DMS53 (cell line): ENCODE results near the gene SEBOX.

Experiments
- DNase-seq: peaks from one replicate; lab custom pipeline; 2025; lab: John Stamatoyannopoulos, UW

Gene SEBOX

GRCh38 chr17:28394337-28395116, 29.5 kb upstream of the SEBOX start:
- no peak for DNase-seq

DNA sequence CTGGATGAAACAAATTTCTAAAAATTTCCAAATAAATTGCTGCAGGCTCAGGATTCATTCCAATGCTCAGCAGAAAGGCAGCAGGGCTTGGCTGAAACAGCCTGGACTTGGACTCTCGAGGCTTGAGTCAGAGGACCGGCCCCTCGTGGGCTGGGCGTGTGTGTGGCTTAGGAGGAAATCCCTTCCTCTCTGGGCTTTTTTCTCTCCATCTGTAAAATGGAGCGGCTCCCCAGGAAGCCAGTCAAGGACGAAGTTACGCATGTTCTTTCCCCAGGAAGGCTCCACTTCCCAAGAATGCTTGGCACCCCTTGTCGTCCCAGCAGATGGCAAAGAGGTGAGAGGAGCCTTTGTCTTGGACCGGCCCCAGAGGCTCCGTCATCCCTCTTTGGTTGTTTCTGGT, 27.5 kb upstream of the SEBOX start:
- DNase-seq, result no peak

- DNase-seq, result no peak
Measured at GRCh38 chr17:28391401-28391800, 26.4 kb upstream of the SEBOX start.

DNA sequence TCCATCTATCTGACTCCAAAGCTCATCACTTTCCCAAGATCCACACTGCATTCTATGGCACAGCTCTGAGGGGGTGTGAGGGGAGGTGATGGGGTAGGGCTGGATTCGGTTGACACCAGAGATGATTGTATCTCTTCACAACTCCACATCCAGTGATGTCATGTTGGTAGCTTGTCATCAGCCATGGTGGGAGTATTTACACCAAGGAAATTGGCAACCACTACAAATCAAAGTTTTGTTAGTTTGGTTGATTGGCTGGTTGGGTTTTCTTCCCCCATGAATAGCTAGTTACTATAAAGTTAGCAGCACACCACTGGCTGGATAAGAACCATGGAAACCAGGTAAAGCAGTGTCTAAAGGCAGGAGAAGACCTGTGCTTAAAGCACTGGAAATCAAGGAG, 26.0 kb upstream of the SEBOX start:
- no peak for DNase-seq

DNA sequence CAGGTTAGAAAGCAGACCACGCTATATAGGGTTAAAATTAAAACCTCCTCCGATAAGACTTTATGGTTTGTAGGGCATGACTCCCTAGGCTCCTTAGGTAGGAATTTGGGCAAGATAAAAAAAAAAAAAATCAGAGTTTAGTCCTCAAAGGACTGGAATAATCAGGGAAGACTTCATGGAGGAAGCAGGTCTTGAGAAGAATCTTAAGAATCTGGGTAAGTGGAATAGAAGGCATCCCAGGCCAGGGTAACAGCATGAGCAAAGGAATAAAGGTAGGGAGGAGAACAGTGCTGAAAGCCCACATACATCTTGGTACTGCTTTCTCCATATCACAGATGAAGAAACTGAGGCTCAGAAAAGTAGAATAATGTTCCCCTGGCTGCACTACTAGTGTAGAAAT, 25.6 kb upstream of the SEBOX start:
- no peak for DNase-seq

DNA sequence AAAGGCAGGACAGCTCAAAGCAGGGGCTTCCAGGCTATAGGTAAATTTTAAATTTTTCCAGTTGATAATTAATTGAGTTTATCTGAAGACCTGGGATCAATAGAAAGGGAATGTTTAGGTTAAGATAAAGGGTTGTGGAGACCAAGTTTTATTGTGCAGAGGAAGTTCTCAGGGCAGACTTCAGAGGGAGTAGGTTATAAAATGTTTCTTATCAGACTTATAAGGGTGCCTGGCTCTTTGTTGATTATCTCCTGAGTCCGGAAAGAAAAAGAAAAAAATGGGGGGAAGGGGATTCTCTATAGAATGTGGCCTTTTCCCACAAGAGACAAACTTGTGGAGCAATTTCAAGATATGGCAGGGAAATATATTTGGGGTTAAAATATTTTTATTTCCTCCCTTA, 25.1 kb upstream of the SEBOX start:
- DNase-seq, result no peak

DNA sequence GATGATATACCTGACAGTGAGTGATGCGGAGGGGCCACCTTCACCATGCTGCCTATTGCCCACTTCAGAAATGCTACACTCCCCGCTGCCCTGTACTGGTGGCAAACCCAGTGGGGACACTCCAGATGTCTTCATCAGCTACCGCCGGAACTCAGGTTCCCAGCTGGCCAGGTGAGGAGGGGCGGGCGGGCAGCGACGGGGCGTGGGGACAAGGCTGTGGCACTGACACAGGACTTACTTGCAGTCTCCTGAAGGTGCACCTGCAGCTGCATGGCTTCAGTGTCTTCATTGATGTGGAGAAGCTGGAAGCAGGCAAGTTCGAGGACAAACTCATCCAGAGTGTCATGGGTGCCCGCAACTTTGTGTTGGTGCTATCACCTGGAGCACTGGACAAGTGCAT, 23.1 kb upstream of the SEBOX start:
- DNase-seq, result no peak

DNA sequence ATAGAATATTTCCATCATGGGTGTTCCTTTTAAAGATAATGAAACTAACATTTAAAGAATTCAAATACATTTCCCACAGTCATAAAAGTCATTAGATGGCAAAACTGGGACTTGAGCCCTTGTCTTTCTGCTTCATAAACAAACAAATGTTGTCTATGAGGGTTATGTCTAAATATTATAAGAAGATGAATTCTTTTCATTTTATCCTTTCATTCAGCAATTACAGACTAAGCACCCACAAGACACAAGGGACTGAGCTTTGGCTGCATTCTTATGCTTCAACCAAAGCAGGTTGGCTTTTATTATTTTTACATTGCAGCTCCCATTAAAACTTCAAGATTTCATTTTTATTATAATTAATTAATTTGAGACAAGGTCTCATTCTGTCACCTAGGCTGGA, 21.4 kb upstream of the SEBOX start:
- no peak for DNase-seq

- peak; percentile 61 for DNase-seq
Measured at GRCh38 chr17:28385406-28385805, 20.4 kb upstream of the SEBOX start.

DNA sequence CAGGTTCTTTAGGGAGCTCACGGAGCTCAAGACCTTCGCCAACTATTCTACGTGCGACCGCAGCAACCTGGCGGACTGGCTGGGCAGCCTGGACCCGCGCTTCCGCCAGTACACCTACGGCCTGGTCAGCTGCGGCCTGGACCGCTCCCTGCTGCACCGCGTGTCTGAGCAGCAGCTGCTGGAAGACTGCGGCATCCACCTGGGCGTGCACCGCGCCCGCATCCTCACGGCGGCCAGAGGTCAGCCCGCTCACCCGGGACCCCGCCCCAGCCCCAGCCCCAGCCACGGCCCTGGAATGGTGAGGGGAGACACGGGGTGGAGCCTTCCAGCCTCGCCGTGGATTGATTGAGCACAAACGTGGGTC, 20.0 kb upstream of the SEBOX start:
- DNase-seq, result peak; percentile 76

DNA sequence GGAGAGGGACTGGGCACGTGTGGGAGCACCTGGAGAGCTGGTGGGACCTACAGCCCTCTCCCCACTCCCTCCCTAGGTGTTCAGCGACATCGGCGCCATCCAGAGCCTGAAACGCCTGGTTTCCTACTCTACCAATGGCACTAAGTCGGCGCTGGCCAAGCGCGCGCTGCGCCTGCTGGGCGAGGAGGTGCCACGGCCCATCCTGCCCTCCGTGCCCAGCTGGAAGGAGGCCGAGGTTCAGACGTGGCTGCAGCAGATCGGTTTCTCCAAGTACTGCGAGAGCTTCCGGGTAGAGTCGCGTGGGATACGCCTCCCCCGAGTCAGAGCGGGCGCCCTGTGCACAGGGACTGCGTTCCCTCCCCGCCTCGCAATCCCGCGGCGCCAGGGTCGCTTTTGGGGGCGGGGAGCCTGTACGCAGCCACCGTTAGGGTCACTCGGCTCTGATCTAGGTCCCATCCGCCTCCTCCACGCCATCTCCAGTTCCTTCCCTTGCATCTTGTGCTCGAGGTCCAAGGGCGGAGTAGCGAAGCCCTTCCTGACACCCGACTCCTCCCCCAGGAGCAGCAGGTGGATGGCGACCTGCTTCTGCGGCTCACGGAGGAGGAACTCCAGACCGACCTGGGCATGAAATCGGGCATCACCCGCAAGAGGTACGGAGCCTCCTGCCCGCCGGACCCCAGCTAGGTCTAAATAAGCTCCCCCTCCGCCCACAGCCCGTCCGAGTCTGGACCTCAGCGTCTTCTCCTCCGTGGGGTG, 19.5 kb upstream of the SEBOX start:
- peak; percentile 91 for DNase-seq

DNA sequence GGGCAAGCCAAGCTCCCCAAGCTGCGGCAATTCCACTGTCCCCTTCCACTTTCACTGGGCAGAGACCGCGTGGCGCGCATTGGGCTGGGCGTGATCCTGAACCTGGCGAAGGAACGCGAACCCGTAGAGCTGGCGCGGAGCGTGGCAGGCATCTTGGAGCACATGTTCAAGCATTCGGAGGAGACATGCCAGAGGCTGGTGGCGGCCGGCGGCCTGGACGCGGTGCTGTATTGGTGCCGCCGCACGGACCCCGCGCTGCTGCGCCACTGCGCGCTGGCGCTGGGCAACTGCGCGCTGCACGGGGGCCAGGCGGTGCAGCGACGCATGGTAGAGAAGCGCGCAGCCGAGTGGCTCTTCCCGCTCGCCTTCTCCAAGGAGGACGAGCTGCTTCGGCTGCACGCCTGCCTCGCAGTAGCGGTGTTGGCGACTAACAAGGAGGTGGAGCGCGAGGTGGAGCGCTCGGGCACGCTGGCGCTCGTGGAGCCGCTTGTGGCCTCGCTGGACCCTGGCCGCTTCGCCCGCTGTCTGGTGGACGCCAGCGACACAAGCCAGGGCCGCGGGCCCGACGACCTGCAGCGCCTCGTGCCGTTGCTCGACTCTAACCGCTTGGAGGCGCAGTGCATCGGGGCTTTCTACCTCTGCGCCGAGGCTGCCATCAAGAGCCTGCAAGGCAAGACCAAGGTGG, 16.3 kb upstream of the SEBOX start:
- DNase-seq, result peak; percentile 79

DNA sequence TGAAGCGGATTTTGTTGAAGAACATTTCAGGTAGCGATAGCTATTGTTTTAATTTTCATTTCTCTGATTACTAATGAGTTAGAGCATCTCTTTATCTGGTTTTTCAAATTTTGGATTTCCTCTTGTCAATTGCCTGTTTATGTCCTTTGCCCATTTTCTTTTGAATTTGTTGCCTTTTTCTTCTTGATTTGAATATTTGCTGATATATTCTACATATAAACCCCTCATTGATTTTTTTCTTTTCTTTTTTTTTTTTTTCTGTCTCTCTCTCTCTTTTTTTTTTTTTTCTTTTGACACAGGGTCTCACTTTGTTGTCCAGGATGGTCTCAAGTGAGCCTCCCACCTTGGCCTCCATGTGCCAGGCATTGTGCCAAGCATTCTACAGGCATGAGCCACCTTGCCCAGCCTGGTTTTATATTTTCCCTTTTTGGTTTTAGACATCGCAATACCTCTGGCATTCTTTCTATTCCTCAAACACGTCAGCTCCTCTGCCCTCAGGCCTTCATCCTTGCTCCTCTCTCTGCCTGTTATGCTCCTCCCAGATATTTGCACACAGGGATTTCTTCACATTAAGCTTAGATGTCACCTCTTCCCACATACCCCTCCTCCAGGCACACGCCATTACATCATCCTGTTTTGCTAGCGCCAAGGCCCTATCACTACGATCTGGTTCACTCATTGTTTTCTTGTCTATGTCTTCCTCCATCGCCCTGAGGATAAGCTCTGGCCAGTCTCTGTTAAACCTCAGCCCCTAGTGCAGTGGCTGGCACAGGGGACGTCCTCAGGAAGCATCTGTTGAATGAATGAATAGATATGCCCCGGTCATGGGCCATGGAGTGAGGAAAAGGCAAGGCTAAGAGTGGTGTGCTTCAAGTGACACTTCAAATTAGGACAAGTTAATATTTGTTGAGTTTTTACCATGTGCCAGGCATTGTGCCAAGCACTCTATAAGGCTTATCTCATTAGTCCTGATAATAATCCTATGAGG, 15.1 kb upstream of the SEBOX start:
- no peak for DNase-seq

GRCh38 chr17:28372945-28373274, 7.9 kb upstream of the SEBOX start:
- DNase-seq, result no peak

GRCh38 chr17:28372203-28372944, 7.4 kb upstream of the SEBOX start:
- DNase-seq, result peak; percentile 60

- DNase-seq, result peak; percentile 74
Measured at GRCh38 chr17:28371245-28372202, 6.5 kb upstream of the SEBOX start, which contains the start of gene SARM1. Gene SARM1, plus strand, starts transcription at chr17:28371694. Its CDS starts 339 bp downstream, at chr17:28372033.

GRCh38 chr17:28370744-28371103, 5.7 kb upstream of the SEBOX start:
- no peak for DNase-seq

GRCh38 chr17:28370035-28370743, 5.2 kb upstream of the SEBOX start, which contains the start of gene VTN:
Gene VTN, minus strand, starts transcription at chr17:28370307. Its CDS starts 104 bp downstream, at chr17:28370203.
- peak; percentile 54 for DNase-seq

DNA sequence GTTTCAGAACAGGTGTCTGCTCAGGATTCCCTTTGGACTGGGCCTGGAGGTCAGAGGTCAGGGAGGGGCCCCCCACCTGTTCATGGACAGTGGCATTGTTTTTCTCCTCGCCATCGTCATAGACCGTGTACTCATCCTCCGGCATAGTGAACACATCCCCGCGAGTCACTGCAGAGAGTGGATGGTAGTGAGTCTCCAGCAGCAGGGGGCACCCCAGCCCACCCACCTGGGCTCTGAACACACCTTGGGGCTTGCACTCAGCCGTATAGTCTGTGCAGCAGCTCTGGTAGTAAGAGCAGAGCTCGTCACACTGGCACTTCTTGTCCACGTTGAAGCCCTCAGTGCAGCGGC, 4.7 kb upstream of the SEBOX start:
- no peak for DNase-seq
